Measurements from ENCODE around the gene PTGDR. TPM values are rescaled to one million over a fixed set of nuclear protein-coding genes. Genes with fewer than 3 reads are reported as not detected.

Gene PTGDR
- polyA plus RNA-seq, 1 of the 3 experiments (the other 2 are of a cell fraction) = not detected

DNA sequence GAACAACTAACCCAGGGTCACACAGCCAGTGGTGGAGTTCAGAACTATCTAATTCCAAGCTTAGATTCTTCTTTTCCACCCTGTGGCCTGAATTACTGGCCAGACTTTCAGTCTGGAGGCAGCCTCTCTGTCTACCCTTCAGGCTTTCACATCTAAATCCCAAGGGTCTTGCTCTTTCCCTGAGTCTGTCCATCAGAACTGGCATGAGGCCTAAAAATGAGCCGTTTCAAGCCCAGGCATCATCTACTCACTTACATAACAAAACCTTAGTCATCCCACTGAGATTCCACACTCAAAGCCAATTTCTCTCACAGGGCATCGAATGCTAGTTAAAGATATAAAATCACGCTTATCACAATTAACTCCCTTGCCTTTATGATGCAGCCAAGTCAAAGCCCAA lies 1.3 kb upstream of the PTGDR start:
- peaks cover 35% of the 10 kb centered on the region for H3K27me3 ChIP-seq (ENCODE audit: insufficient read depth)
- no peak overlapping the region for H3K4me3 ChIP-seq (ENCODE audit: low read depth in 2 of 2, low read length in 1 of 2)
- no peaks in the 10 kb centered on the region for H3K36me3 ChIP-seq (replicated peaks in 1 of 2; ENCODE audit: control insufficient read depth in 1 of 2, insufficient read depth in 2 of 2, low read length in 1 of 2)
- H3K27ac ChIP-seq (ENCODE audit: low read depth in 2 of 2, low read length in 1 of 2) = no peak overlapping the region
- TF ChIP-seq RFX5 (IDR thresholded peaks at IDR 0.05; ENCODE audit: low read length) (no peak), TAF1 (IDR thresholded peaks at IDR 0.05; ENCODE audit: borderline replicate concordance, low read depth, low read length) (no peak), REST (IDR thresholded peaks at IDR 0.05; ENCODE audit: low read depth, low read length) (no peak), EZH2phosphoT487 (IDR thresholded peaks at IDR 0.05; ENCODE audit: borderline replicate concordance, low read depth) (no peak), CHD2 (IDR thresholded peaks at IDR 0.05; ENCODE audit: low read length, partially characterized antibody) (no peak), GABPA (IDR thresholded peaks at IDR 0.05; ENCODE audit: low read depth) (no peak), IRF3 (IDR thresholded peaks at IDR 0.05; ENCODE audit: low read depth, low read length) (no peak), TCF12 (IDR thresholded peaks at IDR 0.05) (no peak), SIN3A (IDR thresholded peaks at IDR 0.05; ENCODE audit: borderline replicate concordance, low read depth, low read length) (no peak), NFIC (IDR thresholded peaks at IDR 0.05; ENCODE audit: borderline replicate concordance) (no peak), YY1 (IDR thresholded peaks at IDR 0.05; ENCODE audit: low read depth) (no peak), MAX (IDR thresholded peaks at IDR 0.05; ENCODE audit: low read depth) (no peak), EP300 (IDR thresholded peaks at IDR 0.05; ENCODE audit: borderline replicate concordance in 1 of 2, low read depth in 1 of 2, low read length in 1 of 2) (no peak), TEAD4 (IDR thresholded peaks at IDR 0.05; ENCODE audit: borderline replicate concordance, insufficient read depth) (no peak), NRF1 (IDR thresholded peaks at IDR 0.05; ENCODE audit: low read depth, low read length) (no peak), SMC3 (IDR thresholded peaks at IDR 0.05; ENCODE audit: low read depth, low read length) (no peak)
- TF ChIP-seq, protein P1, sequence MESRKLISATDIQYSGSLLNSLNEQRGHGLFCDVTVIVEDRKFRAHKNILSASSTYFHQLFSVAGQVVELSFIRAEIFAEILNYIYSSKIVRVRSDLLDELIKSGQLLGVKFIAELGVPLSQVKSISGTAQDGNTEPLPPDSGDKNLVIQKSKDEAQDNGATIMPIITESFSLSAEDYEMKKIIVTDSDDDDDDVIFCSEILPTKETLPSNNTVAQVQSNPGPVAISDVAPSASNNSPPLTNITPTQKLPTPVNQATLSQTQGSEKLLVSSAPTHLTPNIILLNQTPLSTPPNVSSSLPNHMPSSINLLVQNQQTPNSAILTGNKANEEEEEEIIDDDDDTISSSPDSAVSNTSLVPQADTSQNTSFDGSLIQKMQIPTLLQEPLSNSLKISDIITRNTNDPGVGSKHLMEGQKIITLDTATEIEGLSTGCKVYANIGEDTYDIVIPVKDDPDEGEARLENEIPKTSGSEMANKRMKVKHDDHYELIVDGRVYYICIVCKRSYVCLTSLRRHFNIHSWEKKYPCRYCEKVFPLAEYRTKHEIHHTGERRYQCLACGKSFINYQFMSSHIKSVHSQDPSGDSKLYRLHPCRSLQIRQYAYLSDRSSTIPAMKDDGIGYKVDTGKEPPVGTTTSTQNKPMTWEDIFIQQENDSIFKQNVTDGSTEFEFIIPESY (IDR thresholded peaks at IDR 0.05; ENCODE audit: borderline replicate concordance, low read depth) = no peak
- TF ChIP-seq, protein P2, sequence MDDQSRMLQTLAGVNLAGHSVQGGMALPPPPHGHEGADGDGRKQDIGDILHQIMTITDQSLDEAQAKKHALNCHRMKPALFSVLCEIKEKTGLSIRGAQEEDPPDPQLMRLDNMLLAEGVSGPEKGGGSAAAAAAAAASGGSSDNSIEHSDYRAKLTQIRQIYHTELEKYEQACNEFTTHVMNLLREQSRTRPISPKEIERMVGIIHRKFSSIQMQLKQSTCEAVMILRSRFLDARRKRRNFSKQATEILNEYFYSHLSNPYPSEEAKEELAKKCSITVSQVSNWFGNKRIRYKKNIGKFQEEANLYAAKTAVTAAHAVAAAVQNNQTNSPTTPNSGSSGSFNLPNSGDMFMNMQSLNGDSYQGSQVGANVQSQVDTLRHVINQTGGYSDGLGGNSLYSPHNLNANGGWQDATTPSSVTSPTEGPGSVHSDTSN (IDR thresholded peaks at IDR 0.05) = no peak
- H3K4me1 ChIP-seq (ENCODE audit: control insufficient read depth in 1 of 2, insufficient read depth in 2 of 2, low read depth in 1 of 2, low read length in 1 of 2) = peaks cover 0 to 2% of the 10 kb centered on the region in 2 experiments; a peak in 1 of 4 replicates
- ChIA-PET POLR2A (no interaction called here), CTCF (no interaction called here)
- H3K4me2 ChIP-seq = no peak overlapping the region
- WGBS (ENCODE audit: low lambda C conversion rate) = 42% methylated on average over 3 of the region's 3 CpGs
- H3K79me2 ChIP-seq (ENCODE audit: insufficient read depth) = no peaks in the 10 kb centered on the region
- no peak overlapping the region for H2AFZ ChIP-seq (ENCODE audit: low read depth)
- no peaks in the 10 kb centered on the region for H3K9me2 ChIP-seq
- H3F3A ChIP-seq (replicated peaks; ENCODE audit: insufficient read depth) = no peaks in the 10 kb centered on the region
- no peak for DNase-seq
- H3K9me3 ChIP-seq = no peaks in the 10 kb centered on the region
- no peak overlapping the region for H3K9ac ChIP-seq
- H4K20me1 ChIP-seq (ENCODE audit: insufficient read depth) = no peaks in the 10 kb centered on the region

Data from SK-N-SH (cell line).